Epithelial cell of prostate (primary cell): ENCODE data around the gene IL1R1.
A peak's percentile ranks its signal among the peaks of the same experiment; 100 is the strongest.
"Not testable (repeated sequence)": the region's sequence is repeated elsewhere in the genome, so short reads cannot be mapped to it uniquely, and the experiment has no call there.

ENCODE experiments used
- DNase-seq: peaks from one replicate; pipeline ENCODE4 v3.0.0-alpha.2; 2011; ENCODE audit warnings: low read depth, low spot score
- H3K27ac ChIP-seq: fragments of 450-650 bp; 2 replicates; pipeline ENCODE4 v1.5.1; 2017; ENCODE audit warnings: mild to moderate bottlenecking

IL1R1 gene

GRCh38 chr2:102110171-102110570 is 32.4 kb upstream of the IL1R1 start:
- no peak for DNase-seq
- H3K27ac ChIP-seq, result no peak overlapping the region

GRCh38 chr2:102110596-102111334 is 31.8 kb upstream of the IL1R1 start:
- no peak for DNase-seq
- H3K27ac ChIP-seq, result no peak overlapping the region

- DNase-seq, result no peak
- H3K27ac ChIP-seq, result no peak overlapping the region
Measured at GRCh38 chr2:102111823-102112222, 30.7 kb upstream of the IL1R1 start.

- no peak overlapping the region for H3K27ac ChIP-seq
- no peak for DNase-seq
Measured at GRCh38 chr2:102112271-102112670, 30.3 kb upstream of the IL1R1 start.

GRCh38 chr2:102112692-102113665 is 29.6 kb upstream of the IL1R1 start:
- no peak for DNase-seq
- no peak overlapping the region for H3K27ac ChIP-seq

- H3K27ac ChIP-seq, result no peak overlapping the region
- DNase-seq, result no peak
Measured at GRCh38 chr2:102114290-102114721, 28.2 kb upstream of the IL1R1 start.

GRCh38 chr2:102114851-102115497 is 27.6 kb upstream of the IL1R1 start:
- H3K27ac ChIP-seq, result no peak overlapping the region

GRCh38 chr2:102116630-102117471 is 25.7 kb upstream of the IL1R1 start:
- H3K27ac ChIP-seq, result no peak overlapping the region
- no peak for DNase-seq

More at GRCh38 chr2:102114851-102115497, 27.6 kb upstream of the IL1R1 start:
- DNase-seq, result no peak

- H3K27ac ChIP-seq, result no peak overlapping the region
- no peak for DNase-seq
Measured at GRCh38 chr2:102117472-102117858, 25.1 kb upstream of the IL1R1 start.

GRCh38 chr2:102119255-102119654 is 23.3 kb upstream of the IL1R1 start:
- H3K27ac ChIP-seq, result no peak overlapping the region
- no peak for DNase-seq

- H3K27ac ChIP-seq, result no peak overlapping the region
- no peak for DNase-seq
Measured at GRCh38 chr2:102120261-102120660, 22.3 kb upstream of the IL1R1 start.

- DNase-seq, result no peak
- no peak overlapping the region for H3K27ac ChIP-seq
Measured at GRCh38 chr2:102120701-102121159, 21.8 kb upstream of the IL1R1 start.

- DNase-seq, result no peak
- peak overlapping the region; percentile 50 for H3K27ac ChIP-seq
Measured at GRCh38 chr2:102122115-102122514, 20.4 kb upstream of the IL1R1 start.

GRCh38 chr2:102122909-102123308 is 19.6 kb upstream of the IL1R1 start:
- no peak for DNase-seq
- peak overlapping the region; percentile 50 for H3K27ac ChIP-seq

- not testable (repeated sequence) for H3K27ac ChIP-seq, DNase-seq
Measured at GRCh38 chr2:102124421-102124820, 18.1 kb upstream of the IL1R1 start.

- no peak overlapping the region for H3K27ac ChIP-seq
- no peak for DNase-seq
Measured at GRCh38 chr2:102126169-102126568, 16.4 kb upstream of the IL1R1 start.

GRCh38 chr2:102126660-102127059 is 15.9 kb upstream of the IL1R1 start:
- peak overlapping the region; percentile 90 for H3K27ac ChIP-seq
- DNase-seq, result no peak

GRCh38 chr2:102129082-102129481 is 13.5 kb upstream of the IL1R1 start:
- DNase-seq, result no peak
- no peak overlapping the region for H3K27ac ChIP-seq

- DNase-seq, result no peak
Measured at GRCh38 chr2:102129951-102130646, 12.4 kb upstream of the IL1R1 start.

More at GRCh38 chr2:102129951-102130646, 12.4 kb upstream of the IL1R1 start:
- H3K27ac ChIP-seq, result no peak overlapping the region
